Measurements from ENCODE around the gene KCNT1. TPM values are rescaled to one million over a fixed set of nuclear protein-coding genes. Genes with fewer than 3 reads are reported as not detected.

KCNT1 gene
- total and polyA plus RNA-seq, 2 experiments from 2014 or later = 0.27 TPM; not detected in 1

DNA sequence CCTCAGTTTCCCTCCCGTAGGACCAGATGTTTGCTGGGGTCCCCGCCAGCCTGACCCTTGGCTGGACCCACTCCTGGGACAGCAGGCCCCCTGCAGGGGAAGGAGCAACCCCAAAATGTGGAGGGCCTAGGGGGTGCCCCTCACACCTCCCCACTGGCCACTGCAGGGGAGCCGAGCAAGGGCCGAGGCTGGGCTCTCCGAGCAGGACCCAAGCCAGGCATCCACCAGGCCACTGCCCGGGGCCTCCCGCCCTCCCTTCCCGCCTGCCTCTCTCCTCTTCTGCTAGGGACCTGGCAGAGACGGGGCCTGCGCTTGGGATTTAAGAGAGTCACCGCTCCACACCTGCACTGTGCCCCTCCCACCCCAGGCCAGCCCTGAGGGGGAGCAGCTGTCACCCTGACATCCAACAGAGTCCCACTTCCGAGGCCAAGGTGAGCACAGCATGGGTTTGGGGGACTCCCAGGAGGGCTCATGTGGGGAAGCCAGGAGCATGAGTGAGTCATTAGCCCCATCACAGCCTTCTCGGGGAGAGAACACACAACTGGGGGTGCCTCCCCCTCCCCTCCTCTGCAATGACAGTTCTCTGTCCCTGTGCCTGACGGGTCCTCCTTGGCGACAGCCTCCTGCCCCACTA lies 18.5 kb upstream of the KCNT1 start:
- H3K27me3 ChIP-seq = no peaks in the 10 kb centered on the region
- H3K9me2 ChIP-seq (replicated peaks; ENCODE audit: insufficient read depth) = no peaks in the 10 kb centered on the region
- no peaks in the 10 kb centered on the region for H3K79me2 ChIP-seq
- no peaks in the 10 kb centered on the region for H4K20me1 ChIP-seq (ENCODE audit: insufficient read depth, poor library complexity, severe bottlenecking)
- no peaks in the 10 kb centered on the region for H3K9me3 ChIP-seq (ENCODE audit: low read depth)
- TF ChIP-seq, protein P1, sequence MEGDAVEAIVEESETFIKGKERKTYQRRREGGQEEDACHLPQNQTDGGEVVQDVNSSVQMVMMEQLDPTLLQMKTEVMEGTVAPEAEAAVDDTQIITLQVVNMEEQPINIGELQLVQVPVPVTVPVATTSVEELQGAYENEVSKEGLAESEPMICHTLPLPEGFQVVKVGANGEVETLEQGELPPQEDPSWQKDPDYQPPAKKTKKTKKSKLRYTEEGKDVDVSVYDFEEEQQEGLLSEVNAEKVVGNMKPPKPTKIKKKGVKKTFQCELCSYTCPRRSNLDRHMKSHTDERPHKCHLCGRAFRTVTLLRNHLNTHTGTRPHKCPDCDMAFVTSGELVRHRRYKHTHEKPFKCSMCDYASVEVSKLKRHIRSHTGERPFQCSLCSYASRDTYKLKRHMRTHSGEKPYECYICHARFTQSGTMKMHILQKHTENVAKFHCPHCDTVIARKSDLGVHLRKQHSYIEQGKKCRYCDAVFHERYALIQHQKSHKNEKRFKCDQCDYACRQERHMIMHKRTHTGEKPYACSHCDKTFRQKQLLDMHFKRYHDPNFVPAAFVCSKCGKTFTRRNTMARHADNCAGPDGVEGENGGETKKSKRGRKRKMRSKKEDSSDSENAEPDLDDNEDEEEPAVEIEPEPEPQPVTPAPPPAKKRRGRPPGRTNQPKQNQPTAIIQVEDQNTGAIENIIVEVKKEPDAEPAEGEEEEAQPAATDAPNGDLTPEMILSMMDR (IDR thresholded peaks at IDR 0.05; ENCODE audit: poor library complexity) = no peak
- TF ChIP-seq EZH2phosphoT487 (IDR thresholded peaks at IDR 0.05; ENCODE audit: low read depth, severe bottlenecking, unreplicated experiment) (no peak), EZH2 (IDR thresholded peaks at IDR 0.05; ENCODE audit: borderline replicate concordance) (no peak)
- DNase-seq (ENCODE audit: low spot score) = no peak
- no peaks in the 10 kb centered on the region for H3K4me1 ChIP-seq (ENCODE audit: insufficient read depth)
- no peak overlapping the region for H2AFZ ChIP-seq
- WGBS (ENCODE audit: low lambda C conversion rate, missing lambda C conversion rate) = 80% methylated on average over 14 of the region's 15 CpGs
- H3K4me2 ChIP-seq = no peak overlapping the region
- H3K36me3 ChIP-seq (replicated peaks; ENCODE audit: insufficient read depth, low read depth) = no peaks in the 10 kb centered on the region
- no peak overlapping the region for H3K27ac ChIP-seq
- H3K4me3 ChIP-seq = no peak overlapping the region

DNA sequence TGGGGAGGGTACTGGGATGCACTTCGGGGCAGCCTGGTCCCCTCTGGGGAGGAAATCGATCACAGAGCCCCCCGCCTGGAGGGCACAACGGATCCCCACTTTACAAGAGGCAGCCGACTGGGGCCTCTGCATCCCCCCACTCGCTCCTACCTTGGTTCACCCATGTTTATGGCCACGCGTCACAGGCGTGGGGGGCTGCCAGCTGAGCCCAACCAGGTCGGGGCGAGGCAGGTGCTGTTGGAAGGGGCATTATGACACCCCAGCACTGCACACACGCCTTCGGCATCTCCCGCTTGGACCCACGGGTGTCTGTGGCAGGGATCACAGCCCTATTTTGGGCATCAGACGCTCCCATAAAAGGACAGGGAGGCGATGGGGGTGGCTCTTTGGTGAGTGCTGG lies 17.3 kb upstream of the KCNT1 start:
- no peak overlapping the region for H3K4me2 ChIP-seq
- no peak overlapping the region for H3K4me3 ChIP-seq
- TF ChIP-seq, protein P1 (IDR thresholded peaks at IDR 0.05; ENCODE audit: poor library complexity) = no peak
- TF ChIP-seq EZH2 (IDR thresholded peaks at IDR 0.05; ENCODE audit: borderline replicate concordance) (no peak), EZH2phosphoT487 (IDR thresholded peaks at IDR 0.05; ENCODE audit: low read depth, severe bottlenecking, unreplicated experiment) (no peak)
- H3K9me2 ChIP-seq (replicated peaks; ENCODE audit: insufficient read depth) = no peaks in the 10 kb centered on the region
- H2AFZ ChIP-seq = no peak overlapping the region
- no peak overlapping the region for H3K27ac ChIP-seq
- no peaks in the 10 kb centered on the region for H3K36me3 ChIP-seq (replicated peaks; ENCODE audit: insufficient read depth, low read depth)
- WGBS (ENCODE audit: low lambda C conversion rate, missing lambda C conversion rate) = 82% methylated on average over 14 of the region's 17 CpGs
- no peaks in the 10 kb centered on the region for H3K27me3 ChIP-seq
- H3K79me2 ChIP-seq = no peaks in the 10 kb centered on the region
- H4K20me1 ChIP-seq (ENCODE audit: insufficient read depth, poor library complexity, severe bottlenecking) = no peaks in the 10 kb centered on the region
- no peak for DNase-seq (ENCODE audit: low spot score)
- no peaks in the 10 kb centered on the region for H3K9me3 ChIP-seq (ENCODE audit: low read depth)
- H3K4me1 ChIP-seq (ENCODE audit: insufficient read depth) = no peaks in the 10 kb centered on the region

DNA sequence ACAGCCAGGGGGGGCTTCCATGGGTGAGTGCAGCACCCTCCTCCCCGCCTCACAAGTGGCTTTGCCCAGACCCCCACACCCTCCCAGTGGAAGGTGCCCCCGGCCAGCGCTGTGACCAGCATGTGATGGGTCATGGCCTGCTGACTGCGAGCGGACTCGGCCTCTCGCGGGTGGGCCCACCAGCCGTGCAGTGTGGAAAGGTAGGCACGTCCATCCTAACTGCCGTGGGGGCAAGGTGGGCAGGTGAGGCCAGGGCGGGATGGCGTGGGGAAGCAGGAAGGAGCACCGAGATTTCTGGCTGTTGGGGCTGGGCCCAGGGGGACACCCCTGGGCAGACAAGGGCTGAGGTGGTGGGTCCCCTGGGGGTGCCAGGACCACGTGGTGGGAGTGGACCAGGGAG lies 14.8 kb upstream of the KCNT1 start:
- no peaks in the 10 kb centered on the region for H3K27me3 ChIP-seq
- WGBS (ENCODE audit: low lambda C conversion rate, missing lambda C conversion rate) = 96% methylated on average over 14 of the region's 15 CpGs

More for the DNA sequence above, 14.8 kb upstream of the KCNT1 start:
- Histone ChIP-seq H2AFZ (no peak overlapping the region), H3K4me3 (no peak overlapping the region), H3K4me1 (ENCODE audit: insufficient read depth) (no peaks in the 10 kb centered on the region), H3K27ac (no peak overlapping the region), H3K4me2 (no peak overlapping the region), H3K9me2 (replicated peaks; ENCODE audit: insufficient read depth) (no peaks in the 10 kb centered on the region), H3K79me2 (no peaks in the 10 kb centered on the region), H4K20me1 (ENCODE audit: insufficient read depth, poor library complexity, severe bottlenecking) (no peaks in the 10 kb centered on the region), H3K9me3 (ENCODE audit: low read depth) (no peaks in the 10 kb centered on the region), H3K36me3 (replicated peaks; ENCODE audit: insufficient read depth, low read depth) (no peaks in the 10 kb centered on the region)
- DNase-seq (ENCODE audit: low spot score) = no peak
- TF ChIP-seq EZH2 (IDR thresholded peaks at IDR 0.05; ENCODE audit: borderline replicate concordance) (no peak), EZH2phosphoT487 (IDR thresholded peaks at IDR 0.05; ENCODE audit: low read depth, severe bottlenecking, unreplicated experiment) (no peak)
- TF ChIP-seq, protein P1 (IDR thresholded peaks at IDR 0.05; ENCODE audit: poor library complexity) = no peak

All from hepatocyte (in vitro differentiated cells).